ENCODE data around the gene APOBEC3G.
"Not testable (repeated sequence)": the region's sequence is repeated elsewhere in the genome, so short reads cannot be mapped to it uniquely, and the experiment has no call there.

APOBEC3G gene

DNA sequence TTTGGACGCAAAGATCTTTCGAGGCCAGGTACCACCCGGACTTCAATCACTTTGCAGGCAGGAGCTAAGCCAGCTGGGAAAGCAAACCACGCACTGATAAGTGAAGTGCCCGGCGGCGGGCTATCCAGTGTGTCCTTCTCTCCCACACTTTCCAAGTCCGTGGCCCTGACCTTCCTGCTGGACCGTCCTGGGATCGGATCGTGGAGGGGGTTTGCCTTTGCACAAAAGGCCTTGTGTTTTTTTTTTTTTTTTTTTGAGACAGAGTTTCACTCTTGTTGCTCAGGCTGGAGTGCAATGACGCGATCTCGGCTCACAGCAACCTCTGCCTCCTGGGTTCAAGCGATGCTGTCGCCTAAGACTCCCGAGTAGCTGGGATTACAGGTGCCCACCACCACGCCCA is 34.0 kb upstream of the APOBEC3G start:
- peaks cover 22% of the 10 kb centered on the region for H3K36me3 Mint-ChIP-seq (ENCODE audit: insufficient read depth)
- not testable (repeated sequence) for H3K9me3 Mint-ChIP-seq; H3K27ac Mint-ChIP-seq (ENCODE audit: low read depth); DNase-seq (ENCODE audit: low spot score in 2 of 2); H3K27me3 Mint-ChIP-seq; ATAC-seq (replicated peaks; ENCODE audit: extremely low read depth, poor library complexity, severe bottlenecking)
- peak overlapping the region; percentile 90 for H3K4me3 Mint-ChIP-seq
- peaks cover 56% of the 10 kb centered on the region for H3K4me1 Mint-ChIP-seq

- H3K9me3 Mint-ChIP-seq; ATAC-seq (replicated peaks; ENCODE audit: extremely low read depth, poor library complexity, severe bottlenecking); H3K4me3 Mint-ChIP-seq; DNase-seq (ENCODE audit: low spot score in 2 of 2); H3K27me3 Mint-ChIP-seq: not testable (repeated sequence)
- peaks cover 20% of the 10 kb centered on the region for H3K36me3 Mint-ChIP-seq (ENCODE audit: insufficient read depth)
- H3K27ac Mint-ChIP-seq (ENCODE audit: low read depth), result peak overlapping the region; percentile 68
- H3K4me1 Mint-ChIP-seq, result peaks cover 42% of the 10 kb centered on the region
Observed at GRCh38 chr22:39045136-39045535, 31.9 kb upstream of the APOBEC3G start.

GRCh38 chr22:39049486-39049885 is 27.6 kb upstream of the APOBEC3G start:
- ATAC-seq (replicated peaks; ENCODE audit: extremely low read depth, poor library complexity, severe bottlenecking); H3K4me3 Mint-ChIP-seq; DNase-seq (ENCODE audit: low spot score in 2 of 2); H3K27ac Mint-ChIP-seq (ENCODE audit: low read depth); H3K9me3 Mint-ChIP-seq; H3K27me3 Mint-ChIP-seq: not testable (repeated sequence)
- Mint-ChIP-seq H3K4me1 (peaks cover 23% of the 10 kb centered on the region), H3K36me3 (ENCODE audit: insufficient read depth) (peaks cover 12% of the 10 kb centered on the region)

DNA sequence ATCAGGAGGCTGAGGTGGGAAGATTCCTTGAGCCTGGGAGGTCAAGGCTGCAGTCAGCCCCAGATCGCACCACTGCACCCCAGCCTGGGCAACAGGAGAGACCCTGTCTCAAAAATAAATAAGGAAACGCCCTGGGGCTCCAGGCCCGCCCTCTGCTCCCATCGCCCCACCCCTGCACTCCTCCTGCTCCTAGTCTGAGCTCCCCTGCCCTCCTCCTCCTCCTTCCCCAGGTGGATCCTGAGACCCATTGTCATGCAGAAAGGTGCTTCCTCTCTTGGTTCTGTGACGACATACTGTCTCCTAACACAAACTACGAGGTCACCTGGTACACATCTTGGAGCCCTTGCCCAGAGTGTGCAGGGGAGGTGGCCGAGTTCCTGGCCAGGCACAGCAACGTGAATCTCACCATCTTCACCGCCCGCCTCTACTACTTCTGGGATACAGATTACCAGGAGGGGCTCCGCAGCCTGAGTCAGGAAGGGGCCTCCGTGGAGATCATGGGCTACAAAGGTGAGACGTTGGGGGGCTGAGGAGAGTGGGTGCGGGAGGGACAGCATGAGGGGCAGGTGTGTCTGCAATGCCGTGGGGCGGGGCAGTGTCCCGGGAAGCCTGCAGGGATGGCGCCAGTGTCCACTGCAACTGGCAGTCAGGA is 25.1 kb upstream of the APOBEC3G start:
- not testable (repeated sequence) for DNase-seq (ENCODE audit: low spot score in 2 of 2); H3K4me3 Mint-ChIP-seq; ATAC-seq (replicated peaks; ENCODE audit: extremely low read depth, poor library complexity, severe bottlenecking); H3K27ac Mint-ChIP-seq (ENCODE audit: low read depth); H3K9me3 Mint-ChIP-seq; H3K4me1 Mint-ChIP-seq; H3K36me3 Mint-ChIP-seq (ENCODE audit: insufficient read depth); H3K27me3 Mint-ChIP-seq

GRCh38 chr22:39055658-39056057 is 21.4 kb upstream of the APOBEC3G start:
- Mint-ChIP-seq H3K9me3 (no peaks in the 10 kb centered on the region), H3K4me3 (no peak overlapping the region), H3K27ac (ENCODE audit: low read depth) (no peak overlapping the region), H3K27me3 (no peaks in the 10 kb centered on the region), H3K4me1 (no peaks in the 10 kb centered on the region), H3K36me3 (ENCODE audit: insufficient read depth) (peaks cover 4% of the 10 kb centered on the region)
- no peak for ATAC-seq (replicated peaks; ENCODE audit: extremely low read depth, poor library complexity, severe bottlenecking)
- no peak for DNase-seq (ENCODE audit: low spot score in 2 of 2)

- H3K4me3 Mint-ChIP-seq; DNase-seq (ENCODE audit: low spot score in 2 of 2); H3K27me3 Mint-ChIP-seq; ATAC-seq (replicated peaks; ENCODE audit: extremely low read depth, poor library complexity, severe bottlenecking); H3K27ac Mint-ChIP-seq (ENCODE audit: low read depth); H3K36me3 Mint-ChIP-seq (ENCODE audit: insufficient read depth); H3K4me1 Mint-ChIP-seq; H3K9me3 Mint-ChIP-seq: not testable (repeated sequence)
Observed at GRCh38 chr22:39061290-39061689, 15.8 kb upstream of the APOBEC3G start.

DNA sequence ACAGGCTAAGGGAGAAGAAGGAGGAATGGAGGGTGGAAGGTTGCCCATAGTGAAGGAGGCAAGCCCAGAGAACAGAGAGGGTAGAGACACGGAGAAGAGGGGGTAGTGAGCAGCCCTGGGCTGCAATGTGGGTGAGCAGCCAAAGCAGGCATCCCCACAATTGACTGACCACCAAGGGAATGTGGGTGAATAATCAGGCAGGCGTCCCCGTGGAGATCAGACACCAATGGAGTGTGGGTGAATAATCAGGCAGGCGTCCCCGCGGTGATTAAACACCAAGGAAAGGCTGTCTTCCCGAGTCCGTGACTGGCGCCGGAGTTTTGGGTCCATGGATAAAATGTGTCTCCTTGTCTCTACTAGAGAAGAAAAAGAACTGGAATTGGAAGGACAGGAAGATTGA is 15.1 kb upstream of the APOBEC3G start:
- not testable (repeated sequence) for H3K27ac Mint-ChIP-seq (ENCODE audit: low read depth); ATAC-seq (replicated peaks; ENCODE audit: extremely low read depth, poor library complexity, severe bottlenecking); DNase-seq (ENCODE audit: low spot score in 2 of 2); H3K36me3 Mint-ChIP-seq (ENCODE audit: insufficient read depth); H3K27me3 Mint-ChIP-seq; H3K9me3 Mint-ChIP-seq; H3K4me1 Mint-ChIP-seq; H3K4me3 Mint-ChIP-seq

DNA sequence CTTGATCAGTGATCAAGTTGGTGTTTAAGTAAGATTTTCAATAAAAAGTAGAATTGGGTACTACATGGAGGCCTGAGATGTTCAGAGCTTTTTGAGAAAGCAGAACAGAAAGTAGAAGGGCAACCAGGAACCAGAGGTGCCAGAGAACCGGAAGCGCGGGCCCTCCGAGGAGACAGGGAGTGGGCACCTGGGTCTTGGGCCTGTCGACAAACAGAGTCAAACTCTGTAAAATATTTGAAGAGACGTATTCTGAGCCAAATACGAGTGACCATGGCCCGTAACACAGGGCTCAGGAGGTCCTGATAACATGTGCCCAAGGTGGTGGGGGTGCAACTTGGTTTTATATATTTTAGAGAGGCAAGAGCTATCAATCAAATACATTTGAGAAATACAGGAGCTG is 13.2 kb upstream of the APOBEC3G start:
- not testable (repeated sequence) for H3K27me3 Mint-ChIP-seq; H3K36me3 Mint-ChIP-seq (ENCODE audit: insufficient read depth); H3K4me3 Mint-ChIP-seq; H3K27ac Mint-ChIP-seq (ENCODE audit: low read depth); H3K4me1 Mint-ChIP-seq; DNase-seq (ENCODE audit: low spot score in 2 of 2); H3K9me3 Mint-ChIP-seq; ATAC-seq (replicated peaks; ENCODE audit: extremely low read depth, poor library complexity, severe bottlenecking)

DNA sequence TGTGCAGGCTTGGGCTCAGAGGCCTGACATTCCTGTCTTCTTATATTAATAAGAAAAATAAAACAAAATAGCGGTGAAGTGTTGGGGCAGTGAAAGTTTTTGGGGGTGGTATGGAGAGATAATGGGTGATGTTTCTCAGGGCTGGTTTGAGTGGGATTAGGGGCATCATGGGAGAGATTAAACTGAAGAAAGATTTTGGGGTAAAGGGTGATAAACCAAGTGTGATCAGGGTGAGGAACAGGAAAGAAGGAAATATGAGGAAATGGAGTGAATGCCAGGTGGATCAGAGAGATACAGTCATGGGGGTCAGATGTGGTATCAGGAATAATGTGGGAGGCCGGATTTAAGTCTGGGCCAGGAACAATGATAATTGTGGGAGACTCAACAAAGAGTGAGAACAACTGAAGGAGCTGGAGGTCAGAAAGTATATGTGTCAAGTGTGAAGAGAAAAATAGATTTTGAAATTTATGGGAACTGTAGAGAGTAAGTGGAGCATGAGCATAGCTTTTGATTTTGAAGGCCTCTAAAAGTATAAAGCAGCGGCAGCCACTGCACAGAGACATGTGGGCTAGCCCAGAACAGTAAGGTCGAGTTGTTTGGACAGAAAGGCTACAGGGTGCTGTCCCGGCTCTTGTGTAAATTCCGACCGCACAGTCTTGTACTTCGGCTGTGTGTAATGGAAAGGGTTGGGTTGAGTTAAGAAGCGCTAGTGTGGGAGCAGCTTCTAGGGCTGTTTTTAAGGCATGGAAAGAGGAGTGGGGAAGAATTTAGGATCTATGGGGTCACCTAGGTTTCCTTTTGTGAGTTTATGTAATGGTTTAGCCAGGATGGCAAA is 10.4 kb upstream of the APOBEC3G start:
- H3K36me3 Mint-ChIP-seq (ENCODE audit: insufficient read depth); H3K4me1 Mint-ChIP-seq; DNase-seq (ENCODE audit: low spot score in 2 of 2); H3K27me3 Mint-ChIP-seq; ATAC-seq (replicated peaks; ENCODE audit: extremely low read depth, poor library complexity, severe bottlenecking); H3K27ac Mint-ChIP-seq (ENCODE audit: low read depth); H3K4me3 Mint-ChIP-seq; H3K9me3 Mint-ChIP-seq: not testable (repeated sequence)

- DNase-seq (ENCODE audit: low spot score in 2 of 2), result no peak
- Mint-ChIP-seq H3K9me3 (no peaks in the 10 kb centered on the region), H3K27ac (ENCODE audit: low read depth) (no peak overlapping the region), H3K36me3 (ENCODE audit: insufficient read depth) (no peaks in the 10 kb centered on the region), H3K4me3 (no peak overlapping the region), H3K4me1 (no peaks in the 10 kb centered on the region), H3K27me3 (no peaks in the 10 kb centered on the region)
- ATAC-seq (replicated peaks; ENCODE audit: extremely low read depth, poor library complexity, severe bottlenecking), result no peak
Observed at GRCh38 chr22:39068033-39068785, 8.9 kb upstream of the APOBEC3G start.

DNA sequence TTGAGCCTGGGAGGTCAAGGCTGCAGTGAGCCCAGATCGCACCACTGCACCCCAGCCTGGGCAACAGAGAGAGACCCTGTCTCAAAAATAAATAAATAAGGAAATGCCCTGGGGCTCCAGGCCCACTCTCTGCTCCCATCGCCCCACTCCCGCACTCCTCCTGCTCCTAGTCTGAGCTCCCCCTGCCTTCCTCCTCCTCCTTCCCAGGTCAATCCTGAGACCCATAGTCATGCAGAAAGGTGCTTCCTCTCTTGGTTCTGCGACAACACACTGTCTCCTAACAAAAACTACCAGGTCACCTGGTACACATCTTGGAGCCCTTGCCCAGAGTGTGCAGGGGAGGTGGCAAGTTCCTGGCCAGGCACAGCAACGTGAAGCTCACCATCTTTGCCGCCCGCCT is 6.9 kb upstream of the APOBEC3G start:
- no peak for DNase-seq (ENCODE audit: low spot score in 2 of 2)
- H3K27me3 Mint-ChIP-seq, result no peaks in the 10 kb centered on the region

GRCh38 chr22:39072581-39072981 is 4.5 kb upstream of the APOBEC3G start:
- not testable (repeated sequence) for H3K4me3 Mint-ChIP-seq; DNase-seq (ENCODE audit: low spot score in 2 of 2); H3K36me3 Mint-ChIP-seq (ENCODE audit: insufficient read depth); ATAC-seq (replicated peaks; ENCODE audit: extremely low read depth, poor library complexity, severe bottlenecking); H3K9me3 Mint-ChIP-seq; H3K27ac Mint-ChIP-seq (ENCODE audit: low read depth); H3K27me3 Mint-ChIP-seq
- H3K4me1 Mint-ChIP-seq, result peaks cover 15% of the 10 kb centered on the region

More for the DNA sequence above, 6.9 kb upstream of the APOBEC3G start:
- Mint-ChIP-seq H3K27ac (ENCODE audit: low read depth) (no peak overlapping the region), H3K36me3 (ENCODE audit: insufficient read depth) (no peaks in the 10 kb centered on the region), H3K9me3 (no peaks in the 10 kb centered on the region), H3K4me3 (no peak overlapping the region), H3K4me1 (no peaks in the 10 kb centered on the region)
- no peak for ATAC-seq (replicated peaks; ENCODE audit: extremely low read depth, poor library complexity, severe bottlenecking)
